Skeletal muscle satellite cell (primary cell): ENCODE measurements around the gene GPANK1.
A peak's percentile ranks its signal among the peaks of the same experiment; 100 is the strongest.

Experiments used
- H3K27me3 ChIP-seq: 2 replicates; pipeline ENCODE4 v1.7.0; 2013; ENCODE audit warnings: low read length; ENCODE audit not compliant: control insufficient read depth, insufficient read depth
- H3K36me3 ChIP-seq: 2 replicates; pipeline ENCODE4 v1.7.0; 2013; ENCODE audit warnings: mild to moderate bottlenecking, control low read depth, low read length; ENCODE audit not compliant: insufficient read depth
- H3K4me1 ChIP-seq: 2 replicates; pipeline ENCODE4 v1.7.0; 2013; ENCODE audit warnings: low read length; ENCODE audit not compliant: control insufficient read depth, insufficient read depth
- H3K4me2 ChIP-seq: 2 replicates; pipeline ENCODE4 v1.7.0; 2013; ENCODE audit warnings: mild to moderate bottlenecking, low read length
- H3K4me3 ChIP-seq: 2 replicates; pipeline ENCODE4 v1.7.0; 2013; ENCODE audit warnings: low read length
- H3K9ac ChIP-seq: 2 replicates; pipeline ENCODE4 v1.7.0; 2013; ENCODE audit warnings: mild to moderate bottlenecking, low read depth, low read length, moderate library complexity
- H3K9me3 ChIP-seq: replicated peaks from 2 replicates; pipeline ENCODE4 v1.7.0; 2013; ENCODE audit warnings: mild to moderate bottlenecking, control low read depth, low read length

The GPANK1 gene

DNA sequence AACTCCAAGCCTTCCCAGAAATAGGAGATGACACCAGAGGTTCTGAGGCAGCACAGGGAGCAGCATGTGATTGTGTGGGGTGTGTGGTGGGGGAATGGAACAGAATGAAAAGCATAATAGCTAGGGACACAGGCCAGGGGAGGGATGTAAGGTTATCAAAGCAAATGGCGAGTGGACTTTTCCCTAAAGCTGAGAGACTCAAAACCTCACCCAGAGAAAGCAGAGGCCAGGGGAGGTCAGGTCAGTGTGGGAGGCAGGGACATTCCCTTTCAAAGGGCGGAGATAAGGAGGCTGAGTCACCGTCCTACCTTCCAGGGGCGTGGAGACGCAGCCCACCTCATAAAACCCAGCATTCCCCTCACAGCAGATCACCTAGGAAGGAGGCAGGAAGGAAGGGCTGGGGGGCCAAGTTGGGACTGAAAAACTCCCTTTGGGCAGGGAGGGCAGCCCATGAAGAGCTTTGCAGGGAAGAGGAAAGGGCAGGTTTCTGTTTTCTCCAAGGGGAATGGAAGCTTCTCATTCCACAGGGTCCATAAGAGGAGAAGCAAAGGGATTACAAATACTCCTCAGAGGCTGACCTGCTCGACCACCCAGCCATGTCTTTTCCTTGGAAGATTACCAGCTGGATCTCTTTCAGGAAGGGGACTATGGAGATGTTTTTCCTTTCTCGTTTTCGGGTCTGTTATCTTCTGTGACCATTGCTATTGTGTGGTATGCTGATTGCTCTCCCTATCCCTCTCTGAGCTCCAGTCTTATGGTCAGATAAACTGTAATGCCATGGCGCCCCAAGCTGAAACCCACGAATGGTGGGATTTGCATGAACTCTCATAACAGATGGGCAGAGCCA lies 25.7 kb upstream of the GPANK1 start:
- Histone ChIP-seq H3K9me3 (no peaks in the 10 kb centered on the region), H3K9ac (no peak overlapping the region), H3K27me3 (no peaks in the 10 kb centered on the region), H3K4me3 (no peak overlapping the region), H3K4me2 (no peak overlapping the region), H3K36me3 (peaks cover 77% of the 10 kb centered on the region), H3K4me1 (no peaks in the 10 kb centered on the region)

DNA sequence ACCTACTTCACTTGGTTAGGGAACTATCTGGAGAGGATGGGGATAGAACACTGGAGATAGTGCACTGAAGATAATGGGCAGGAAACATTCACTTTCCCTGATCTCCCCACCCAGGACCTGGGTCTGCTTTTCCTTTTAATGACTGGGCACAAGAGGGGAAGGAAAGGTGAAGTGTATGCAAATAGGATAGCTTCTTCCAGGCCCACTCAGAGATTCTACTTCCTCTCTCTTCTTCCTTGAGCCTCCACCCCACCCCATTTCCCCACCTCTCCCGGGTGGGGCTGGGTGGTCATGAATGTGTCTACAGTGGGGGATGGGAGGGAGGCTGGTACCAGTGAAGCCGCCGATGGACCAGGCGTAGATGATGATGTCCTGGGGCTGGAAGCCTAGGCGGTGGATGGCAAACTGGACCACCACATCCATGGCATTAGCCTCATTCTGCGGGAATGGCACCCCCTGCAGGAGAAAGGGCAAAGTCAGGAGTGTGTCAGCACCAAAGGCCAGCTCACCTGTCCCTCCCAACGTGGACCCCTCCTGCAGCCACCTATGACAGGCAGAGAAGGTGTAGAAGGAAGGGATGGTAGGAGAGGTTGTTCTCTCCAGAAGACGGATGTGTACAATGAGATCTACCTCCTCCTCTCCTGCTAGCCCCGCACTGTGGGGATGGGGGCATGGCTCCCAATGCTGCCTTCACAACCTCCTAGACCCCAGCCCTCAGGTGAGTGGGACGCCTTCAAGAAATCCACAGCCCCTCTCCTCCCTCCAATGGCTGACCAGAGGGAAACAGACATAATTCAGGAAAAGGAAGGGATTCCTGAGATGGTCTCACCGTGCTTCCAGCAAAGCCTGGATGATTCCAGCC lies 24.7 kb upstream of the GPANK1 start:
- Histone ChIP-seq H3K4me2 (no peak overlapping the region), H3K9ac (no peak overlapping the region), H3K27me3 (no peaks in the 10 kb centered on the region), H3K4me1 (no peaks in the 10 kb centered on the region), H3K4me3 (no peak overlapping the region), H3K9me3 (no peaks in the 10 kb centered on the region), H3K36me3 (peaks cover 74% of the 10 kb centered on the region)

DNA sequence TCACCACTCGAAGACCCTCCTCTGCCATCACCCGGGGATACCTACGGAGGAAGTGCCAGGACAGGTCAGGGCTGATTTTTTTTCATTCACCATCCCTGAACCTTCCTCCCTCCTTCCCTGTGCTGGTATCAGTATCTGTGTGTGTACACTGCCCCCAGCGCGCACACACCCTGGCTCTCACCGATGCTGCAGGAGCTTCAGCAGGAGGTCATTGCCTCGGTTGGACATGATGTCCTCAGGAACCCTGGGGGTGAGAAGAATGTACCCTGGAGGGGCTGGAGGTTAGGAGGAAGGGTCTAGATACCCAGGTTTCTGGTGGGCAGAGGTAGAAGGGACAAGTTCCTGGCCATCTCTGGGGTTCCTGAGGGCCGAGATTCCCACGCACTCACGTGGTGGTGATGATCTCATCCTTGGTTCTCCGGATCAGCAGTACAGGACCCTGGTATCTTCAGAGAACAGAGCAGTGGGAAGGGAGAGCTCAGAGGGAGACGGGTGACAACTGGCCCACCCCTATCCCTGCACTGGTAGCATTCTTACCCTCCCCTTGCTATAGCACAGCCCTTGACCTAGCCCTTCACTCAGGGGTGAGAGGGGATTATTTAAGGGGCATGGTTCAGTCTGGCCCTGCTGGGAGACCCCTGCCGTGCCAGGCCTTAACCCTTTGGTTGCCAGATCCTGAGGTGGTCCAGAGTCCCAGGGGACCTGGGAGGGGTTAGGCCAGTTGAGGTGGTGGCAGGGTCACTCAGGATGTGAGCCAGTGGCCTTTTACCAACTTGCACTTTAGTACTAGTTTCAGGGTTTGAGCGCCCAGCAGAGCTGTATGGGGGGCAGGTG lies 23.3 kb upstream of the GPANK1 start:
- Histone ChIP-seq H3K4me3 (no peak overlapping the region), H3K4me2 (no peak overlapping the region), H3K36me3 (peaks cover 68% of the 10 kb centered on the region), H3K27me3 (no peaks in the 10 kb centered on the region), H3K4me1 (no peaks in the 10 kb centered on the region), H3K9ac (no peak overlapping the region), H3K9me3 (no peaks in the 10 kb centered on the region)

GRCh38 chr6:31687321-31687720 lies 22.5 kb upstream of the GPANK1 start:
- H3K9me3 ChIP-seq = no peaks in the 10 kb centered on the region
- peaks cover 61% of the 10 kb centered on the region for H3K36me3 ChIP-seq
- H3K4me1 ChIP-seq = no peaks in the 10 kb centered on the region
- H3K27me3 ChIP-seq = no peaks in the 10 kb centered on the region
- H3K4me3 ChIP-seq = no peak overlapping the region
- H3K4me2 ChIP-seq = no peak overlapping the region
- no peak overlapping the region for H3K9ac ChIP-seq

DNA sequence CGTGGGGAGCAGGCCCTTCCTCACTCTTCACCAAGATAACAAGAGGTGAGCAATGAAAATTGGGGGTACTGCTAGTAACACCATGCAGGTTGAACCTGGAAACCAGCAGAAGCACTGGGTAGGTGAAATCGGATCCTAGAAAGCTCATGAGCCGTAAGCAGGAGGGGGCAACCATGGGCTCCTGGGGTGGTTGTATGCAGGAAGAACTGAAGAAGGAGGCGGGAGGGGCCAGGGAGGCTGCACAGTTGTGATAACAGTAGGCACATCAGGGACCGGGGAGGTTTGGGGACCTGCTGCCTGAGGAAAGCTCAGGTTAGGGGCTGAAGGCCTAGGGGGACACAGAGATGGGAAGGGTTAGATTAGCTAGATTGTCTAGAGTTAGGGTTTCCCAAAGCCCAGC lies 21.7 kb upstream of the GPANK1 start:
- no peak overlapping the region for H3K9ac ChIP-seq
- no peaks in the 10 kb centered on the region for H3K27me3 ChIP-seq
- no peak overlapping the region for H3K4me3 ChIP-seq
- H3K4me2 ChIP-seq = no peak overlapping the region
- peaks cover 3% of the 10 kb centered on the region for H3K4me1 ChIP-seq
- no peaks in the 10 kb centered on the region for H3K9me3 ChIP-seq
- H3K36me3 ChIP-seq = peaks cover 54% of the 10 kb centered on the region

GRCh38 chr6:31683591-31683990 lies 18.8 kb upstream of the GPANK1 start:
- H3K27me3 ChIP-seq = no peaks in the 10 kb centered on the region
- peaks cover 31% of the 10 kb centered on the region for H3K36me3 ChIP-seq
- H3K4me3 ChIP-seq = no peak overlapping the region
- H3K4me1 ChIP-seq = peaks cover 16% of the 10 kb centered on the region
- H3K4me2 ChIP-seq = no peak overlapping the region
- H3K9me3 ChIP-seq = no peaks in the 10 kb centered on the region
- no peak overlapping the region for H3K9ac ChIP-seq

- no peaks in the 10 kb centered on the region for H3K9me3 ChIP-seq
- H3K4me3 ChIP-seq = peak overlapping the region; percentile 70
- no peaks in the 10 kb centered on the region for H3K27me3 ChIP-seq
- H3K9ac ChIP-seq = peak overlapping the region; percentile 83
- peaks cover 7% of the 10 kb centered on the region for H3K36me3 ChIP-seq
- peaks cover 16% of the 10 kb centered on the region for H3K4me1 ChIP-seq
- H3K4me2 ChIP-seq = peak overlapping the region; percentile 92
These were observed 16.4 kb upstream of the GPANK1 start for GRCh38 chr6:31681135-31681671.

- Histone ChIP-seq H3K4me2 (peak within 1 kb of the TSS; percentile 92), H3K27me3 (no peaks in the 10 kb centered on the region), H3K36me3 (peaks cover 5% of the 10 kb centered on the region), H3K4me3 (peak within 1 kb of the TSS; percentile 70), H3K4me1 (peaks cover 16% of the 10 kb centered on the region), H3K9ac (peak within 1 kb of the TSS; percentile 83), H3K9me3 (no peaks in the 10 kb centered on the region)
These were observed 15.7 kb upstream of the GPANK1 start, which contains the start of gene LY6G5C for GRCh38 chr6:31680226-31681134. LY6G5C (minus strand) TSS chr6:31681067; CDS start chr6:31680373, 694 bp downstream.

GRCh38 chr6:31677955-31678354 lies 13.2 kb upstream of the GPANK1 start:
- Histone ChIP-seq H3K27me3 (no peaks in the 10 kb centered on the region), H3K9me3 (no peaks in the 10 kb centered on the region)

GRCh38 chr6:31676904-31677303 lies 12.1 kb upstream of the GPANK1 start:
- Histone ChIP-seq H3K27me3 (no peaks in the 10 kb centered on the region), H3K9me3 (no peaks in the 10 kb centered on the region), H3K4me3 (no peak overlapping the region), H3K36me3 (peaks cover 17% of the 10 kb centered on the region), H3K9ac (no peak overlapping the region), H3K4me1 (peaks cover 16% of the 10 kb centered on the region), H3K4me2 (no peak overlapping the region)

More at GRCh38 chr6:31677955-31678354, 13.2 kb upstream of the GPANK1 start:
- Histone ChIP-seq H3K4me1 (peaks cover 16% of the 10 kb centered on the region), H3K9ac (no peak overlapping the region), H3K4me2 (no peak overlapping the region), H3K4me3 (no peak overlapping the region), H3K36me3 (peaks cover 8% of the 10 kb centered on the region)
